NAMALWA (cell line): Measurements from ENCODE around the gene GABRB3.
"Not testable (repeated sequence)": the region's sequence is repeated elsewhere in the genome, so short reads cannot be mapped to it uniquely, and the experiment has no call there.

Source experiments
- DNase-seq: peaks from one replicate; pipeline ENCODE4 v3.0.0-alpha.2; 2015; ENCODE audit warnings: low spot score

The GABRB3 gene

GRCh38 chr15:26736502-26737248 is 36.2 kb downstream of the GABRB3 start:
- no peak for DNase-seq

- DNase-seq, result no peak
These were observed 40.9 kb downstream of the GABRB3 start for GRCh38 chr15:26731965-26732364.

GRCh38 chr15:26729581-26729980 is 43.3 kb downstream of the GABRB3 start:
- DNase-seq, result no peak

- no peak for DNase-seq
These were observed 43.8 kb downstream of the GABRB3 start for GRCh38 chr15:26729030-26729429.

- DNase-seq, result no peak
These were observed 48.3 kb downstream of the GABRB3 start for GRCh38 chr15:26724381-26725150.

GRCh38 chr15:26722621-26723160 is 50.2 kb downstream of the GABRB3 start:
- DNase-seq, result no peak

GRCh38 chr15:26721232-26721967 is 51.5 kb downstream of the GABRB3 start:
- DNase-seq, result no peak

- no peak for DNase-seq
These were observed 52.3 kb downstream of the GABRB3 start for GRCh38 chr15:26720546-26720945.

- DNase-seq, result not testable (repeated sequence)
These were observed 53.0 kb downstream of the GABRB3 start for GRCh38 chr15:26719866-26720265.

- no peak for DNase-seq
These were observed 56.8 kb downstream of the GABRB3 start for GRCh38 chr15:26716069-26716468.

- DNase-seq, result no peak
These were observed 59.4 kb downstream of the GABRB3 start for GRCh38 chr15:26713498-26713897.

- DNase-seq, result no peak
These were observed 60.5 kb downstream of the GABRB3 start for GRCh38 chr15:26712335-26712734.

- no peak for DNase-seq
These were observed 61.4 kb downstream of the GABRB3 start for GRCh38 chr15:26711445-26711844.

GRCh38 chr15:26702381-26702780 is 70.5 kb downstream of the GABRB3 start:
- no peak for DNase-seq

GRCh38 chr15:26698555-26698954 is 74.3 kb downstream of the GABRB3 start:
- no peak for DNase-seq

GRCh38 chr15:26697913-26698312 is 75.0 kb downstream of the GABRB3 start:
- no peak for DNase-seq

- DNase-seq, result no peak
These were observed 81.6 kb downstream of the GABRB3 start for GRCh38 chr15:26691249-26691648.

- no peak for DNase-seq
These were observed 82.1 kb downstream of the GABRB3 start for GRCh38 chr15:26690778-26691177.

GRCh38 chr15:26689462-26689861 is 83.4 kb downstream of the GABRB3 start:
- DNase-seq, result no peak

GRCh38 chr15:26686547-26687187 is 86.2 kb downstream of the GABRB3 start:
- DNase-seq, result no peak

- no peak for DNase-seq
These were observed 90.2 kb downstream of the GABRB3 start for GRCh38 chr15:26682598-26683164.

- DNase-seq, result no peak
These were observed 92.9 kb downstream of the GABRB3 start for GRCh38 chr15:26679927-26680326.
